Measurements from ENCODE around the gene C1orf87. TPM values are rescaled to one million over a fixed set of nuclear protein-coding genes. Genes with fewer than 3 reads are reported as not detected.

Gene C1orf87
- total RNA-seq, 1 experiment from 2014 or later, result not detected

- no peaks in the 10 kb centered on the region for H3K4me1 ChIP-seq (ENCODE audit: insufficient read depth, low read length)
- no peak for DNase-seq
- ATAC-seq, result no peak
- no peak overlapping the region for H3K4me3 ChIP-seq (ENCODE audit: low read length)
- no peaks in the 10 kb centered on the region for H3K9me3 ChIP-seq (ENCODE audit: low read length)
- H3K79me2 ChIP-seq (ENCODE audit: low read length), result no peaks in the 10 kb centered on the region
- H3K9me2 ChIP-seq (replicated peaks; ENCODE audit: low read length), result no peaks in the 10 kb centered on the region
- no peaks in the 10 kb centered on the region for H3K36me3 ChIP-seq (ENCODE audit: low read depth, low read length)
- 0 out of 2 replicates have a peak, but pooled peaks cover under 1% of the 10 kb centered on the region for H3K27me3 ChIP-seq (ENCODE audit: low read length)
- H3K9ac ChIP-seq (ENCODE audit: low read length), result no peak overlapping the region
- intact Hi-C loops (cut with micrococcal nuclease), result no loop called here
- TF ChIP-seq EZH2phosphoT487 (IDR thresholded peaks at IDR 0.05; ENCODE audit: borderline replicate concordance, low read length), result no peak
- TF ChIP-seq EZH2 (IDR thresholded peaks at IDR 0.05; ENCODE audit: low read length, unreplicated experiment), result no peak
- no peak for TF ChIP-seq CTCF (conservative IDR thresholded peaks at IDR 0.05; ENCODE audit: low read depth, low read length)
- no peaks in the 10 kb centered on the region for H4K20me1 ChIP-seq (ENCODE audit: low read length)
- no peaks in the 10 kb centered on the region for H3F3A ChIP-seq (ENCODE audit: low read length, unreplicated experiment)
- no peak overlapping the region for H3K4me2 ChIP-seq (ENCODE audit: low read length)
- ChIA-PET CTCF (no interaction called here), POLR2A (ENCODE audit: unreplicated experiment) (no interaction called here)
- H3K27ac ChIP-seq (ENCODE audit: low read length), result no peak overlapping the region
- no TSS peak for BruUV-seq (replicated peaks)
- no peak overlapping the region for H2AFZ ChIP-seq (ENCODE audit: low read length)
Measured at GRCh38 chr1:60065199-60065598, 8.4 kb downstream of the C1orf87 start.

GRCh38 chr1:60063561-60063960, 10.0 kb downstream of the C1orf87 start:
- Histone ChIP-seq H2AFZ (ENCODE audit: low read length) (no peak overlapping the region), H3K79me2 (ENCODE audit: low read length) (no peaks in the 10 kb centered on the region), H3K4me2 (ENCODE audit: low read length) (no peak overlapping the region), H3K9me2 (replicated peaks; ENCODE audit: low read length) (no peaks in the 10 kb centered on the region), H3K4me1 (ENCODE audit: insufficient read depth, low read length) (no peaks in the 10 kb centered on the region), H3K9ac (ENCODE audit: low read length) (no peak overlapping the region), H3K27ac (ENCODE audit: low read length) (no peak overlapping the region), H4K20me1 (ENCODE audit: low read length) (no peaks in the 10 kb centered on the region), H3K9me3 (ENCODE audit: low read length) (no peaks in the 10 kb centered on the region), H3K4me3 (ENCODE audit: low read length) (no peak overlapping the region), H3K27me3 (ENCODE audit: low read length) (peaks cover 16% of the 10 kb centered on the region; the same call in 1 of the 2 replicates), H3K36me3 (ENCODE audit: low read depth, low read length) (no peaks in the 10 kb centered on the region), H3F3A (ENCODE audit: low read length, unreplicated experiment) (no peaks in the 10 kb centered on the region)
- DNase-seq (no peak), ATAC-seq (no peak)
- ChIA-PET POLR2A (ENCODE audit: unreplicated experiment) (no interaction called here), CTCF (no interaction called here)
- intact Hi-C loops (cut with micrococcal nuclease), result no loop called here
- no TSS peak for BruUV-seq (replicated peaks)
- TF ChIP-seq EZH2phosphoT487 (IDR thresholded peaks at IDR 0.05; ENCODE audit: borderline replicate concordance, low read length), result no peak
- TF ChIP-seq CTCF (conservative IDR thresholded peaks at IDR 0.05; ENCODE audit: low read depth, low read length), result no peak
- no peak for TF ChIP-seq EZH2 (IDR thresholded peaks at IDR 0.05; ENCODE audit: low read length, unreplicated experiment)

- intact Hi-C loops (cut with micrococcal nuclease), result no loop called here
- BruUV-seq (replicated peaks), result no TSS peak
- H3K4me1 ChIP-seq (ENCODE audit: insufficient read depth, low read length), result no peaks in the 10 kb centered on the region
Measured at GRCh38 chr1:60059468-60059867, 14.1 kb downstream of the C1orf87 start.

More at GRCh38 chr1:60059468-60059867, 14.1 kb downstream of the C1orf87 start:
- no peaks in the 10 kb centered on the region for H4K20me1 ChIP-seq (ENCODE audit: low read length)
- no peaks in the 10 kb centered on the region for H3F3A ChIP-seq (ENCODE audit: low read length, unreplicated experiment)
- H3K79me2 ChIP-seq (ENCODE audit: low read length), result no peaks in the 10 kb centered on the region
- H3K9me2 ChIP-seq (replicated peaks; ENCODE audit: low read length), result no peaks in the 10 kb centered on the region
- no peak overlapping the region for H3K4me2 ChIP-seq (ENCODE audit: low read length)
- H3K9me3 ChIP-seq (ENCODE audit: low read length), result no peaks in the 10 kb centered on the region
- DNase-seq (no peak), ATAC-seq (no peak)
- ChIA-PET CTCF (no interaction called here), POLR2A (ENCODE audit: unreplicated experiment) (no interaction called here)
- no peaks in the 10 kb centered on the region for H3K36me3 ChIP-seq (ENCODE audit: low read depth, low read length)
- no peak overlapping the region for H3K4me3 ChIP-seq (ENCODE audit: low read length)
- H3K27ac ChIP-seq (ENCODE audit: low read length), result no peak overlapping the region
- H2AFZ ChIP-seq (ENCODE audit: low read length), result no peak overlapping the region
- no peak for TF ChIP-seq EZH2 (IDR thresholded peaks at IDR 0.05; ENCODE audit: low read length, unreplicated experiment)
- TF ChIP-seq EZH2phosphoT487 (IDR thresholded peaks at IDR 0.05; ENCODE audit: borderline replicate concordance, low read length), result no peak
- no peak for TF ChIP-seq CTCF (conservative IDR thresholded peaks at IDR 0.05; ENCODE audit: low read depth, low read length)
- peaks cover 23% of the 10 kb centered on the region for H3K27me3 ChIP-seq (ENCODE audit: low read length)
- no peak overlapping the region for H3K9ac ChIP-seq (ENCODE audit: low read length)
